HG02870 (cell line): ENCODE data around the gene KCNMA1.

Experiments
- ATAC-seq: cut with Tn5 transposase; IDR thresholded peaks from one replicate; pipeline ENCODE4 v1.9.1; 2021; ENCODE audit warnings: mild to moderate bottlenecking, moderate library complexity; ENCODE audit not compliant: unreplicated experiment

Gene KCNMA1

DNA sequence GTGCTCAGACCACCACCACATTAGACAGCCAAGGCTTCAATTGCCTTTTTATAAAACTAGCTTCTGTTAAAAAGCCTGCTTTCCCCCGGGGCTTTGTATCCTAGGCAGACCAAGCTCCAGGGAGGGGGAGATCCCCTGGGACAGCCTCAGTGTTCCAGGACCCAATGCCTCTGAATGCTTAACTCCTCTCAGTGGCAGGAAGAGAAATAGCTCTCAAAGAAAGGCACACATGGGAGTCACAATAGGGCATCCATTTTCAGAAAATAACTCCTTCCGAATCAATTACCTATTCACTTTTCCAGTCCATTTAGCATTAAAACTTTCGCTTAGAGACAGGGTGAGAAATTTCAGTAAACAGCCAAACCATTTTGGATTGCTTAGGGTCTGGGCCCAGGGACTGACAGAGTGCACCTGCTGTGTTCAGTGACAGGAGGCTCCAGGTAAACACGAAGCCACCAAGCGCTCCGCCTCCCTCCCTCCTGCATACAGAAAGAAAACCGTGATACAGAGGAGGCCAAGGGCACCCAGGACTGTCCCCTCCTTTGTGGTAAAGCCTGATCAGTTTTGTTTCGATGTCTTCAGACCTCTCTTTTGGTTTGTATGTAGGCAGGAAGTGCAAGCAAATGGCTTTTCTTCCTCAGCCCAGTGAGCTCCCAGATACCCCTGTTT is 599.7 kb downstream of the KCNMA1 start:
- ATAC-seq, result no peak

DNA sequence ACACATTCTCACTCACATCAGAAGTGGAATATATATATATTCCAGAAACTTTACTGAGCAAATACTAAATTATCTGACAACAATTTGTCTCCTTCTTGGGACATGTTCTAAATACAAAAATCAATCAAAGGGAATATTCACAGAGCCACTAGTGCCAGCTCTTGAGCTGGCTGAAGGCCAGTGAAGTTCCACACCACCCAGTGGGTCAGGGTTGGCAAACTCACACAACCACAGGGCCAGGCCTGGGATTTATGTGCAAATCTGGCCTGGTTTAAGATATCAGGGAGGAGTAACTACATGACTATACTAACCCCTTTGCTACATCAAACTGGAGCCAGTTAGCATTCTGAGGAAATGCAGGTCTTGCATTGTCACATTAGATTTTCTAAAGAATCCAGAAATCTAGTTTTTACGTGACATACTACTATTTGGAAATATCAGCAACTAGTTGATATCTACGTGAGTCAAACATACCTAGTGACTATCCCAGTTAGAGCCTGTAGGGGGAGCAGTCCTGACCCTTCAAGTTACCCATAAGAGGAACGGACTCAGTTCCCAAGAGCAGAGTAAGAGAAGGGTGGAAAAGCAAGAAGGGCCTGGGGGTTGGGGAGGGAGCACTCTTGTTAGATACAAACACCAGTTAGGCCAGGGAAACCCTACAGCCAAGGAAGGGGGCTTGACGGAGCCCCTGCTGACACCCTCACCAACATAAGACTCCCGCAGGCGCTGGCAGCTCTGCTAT is 600.4 kb downstream of the KCNMA1 start:
- no peak for ATAC-seq

DNA sequence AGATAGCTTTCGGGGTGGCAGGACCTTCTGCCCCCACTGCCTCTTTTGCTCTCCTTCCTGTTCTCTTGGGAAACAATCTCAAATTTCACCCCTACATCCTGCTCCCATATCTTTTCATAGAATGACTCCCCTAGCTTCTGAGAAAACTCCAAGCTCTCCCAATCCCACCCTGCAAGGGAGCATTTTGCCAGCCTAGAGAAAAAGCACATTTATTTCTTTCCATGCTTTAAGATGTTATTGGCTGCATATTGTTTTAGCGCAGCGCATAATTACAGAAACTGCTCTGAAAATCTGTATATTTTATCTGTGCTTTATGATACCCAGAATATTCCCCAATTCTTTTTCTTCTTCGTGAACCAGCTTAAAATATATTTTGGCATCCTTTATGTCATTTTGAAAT is 601.3 kb downstream of the KCNMA1 start:
- no peak for ATAC-seq

DNA sequence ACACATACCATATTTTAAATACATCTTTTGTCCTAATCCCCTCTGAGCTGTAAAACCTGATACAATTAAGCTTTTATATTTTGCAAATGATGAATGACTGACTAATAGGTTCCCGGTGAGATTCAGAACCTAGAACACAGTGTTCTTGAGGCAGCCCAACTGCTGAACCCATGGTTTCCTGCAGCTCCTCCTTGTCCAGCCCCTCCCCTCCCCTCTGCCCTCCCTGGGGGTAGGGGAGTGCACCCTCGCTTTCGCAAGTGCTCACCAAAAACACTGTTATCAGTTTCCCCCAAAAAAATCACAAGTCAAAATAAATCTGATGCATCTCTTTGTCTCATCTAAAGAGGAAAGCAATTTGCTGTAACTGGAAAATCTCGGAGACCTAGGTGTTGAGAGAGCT is 602.8 kb downstream of the KCNMA1 start:
- ATAC-seq, result no peak

DNA sequence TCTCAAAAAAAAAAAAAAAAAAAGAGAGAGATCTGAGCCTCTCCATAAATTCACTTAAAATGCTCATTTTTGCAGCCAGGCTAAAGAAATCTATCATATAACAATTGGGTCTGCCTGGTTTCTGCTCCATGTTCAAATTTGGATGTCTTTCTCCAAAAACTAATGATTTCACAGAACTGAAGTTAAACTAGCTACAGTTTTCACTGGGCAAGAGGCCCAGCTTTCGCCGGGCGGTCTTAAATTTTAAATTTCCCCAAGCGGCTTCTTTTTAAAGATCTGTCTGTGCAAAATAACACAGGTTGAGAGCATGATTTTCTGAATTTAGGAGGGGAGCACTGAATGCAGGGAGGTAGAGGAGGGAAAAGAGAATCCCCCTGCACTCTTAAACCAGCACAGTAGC is 603.4 kb downstream of the KCNMA1 start:
- ATAC-seq, result no peak

DNA sequence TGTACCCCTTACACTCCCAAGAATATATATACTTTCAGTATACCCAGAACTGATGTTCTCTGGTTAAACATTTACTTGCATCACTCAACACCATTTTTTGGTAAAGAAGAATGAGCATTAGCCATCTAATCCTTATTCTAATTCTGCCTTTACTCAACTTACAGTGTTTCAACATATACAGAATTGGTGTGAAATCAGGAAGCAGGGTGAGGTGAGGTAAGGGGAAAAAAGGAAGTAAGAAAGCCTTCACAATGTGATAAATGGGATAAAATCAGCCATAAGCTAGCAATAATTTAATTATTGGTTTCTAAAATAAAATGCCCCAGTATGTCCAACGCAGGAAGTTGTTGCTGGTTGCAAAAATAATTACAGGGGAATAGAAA is 605.4 kb downstream of the KCNMA1 start:
- no peak for ATAC-seq

DNA sequence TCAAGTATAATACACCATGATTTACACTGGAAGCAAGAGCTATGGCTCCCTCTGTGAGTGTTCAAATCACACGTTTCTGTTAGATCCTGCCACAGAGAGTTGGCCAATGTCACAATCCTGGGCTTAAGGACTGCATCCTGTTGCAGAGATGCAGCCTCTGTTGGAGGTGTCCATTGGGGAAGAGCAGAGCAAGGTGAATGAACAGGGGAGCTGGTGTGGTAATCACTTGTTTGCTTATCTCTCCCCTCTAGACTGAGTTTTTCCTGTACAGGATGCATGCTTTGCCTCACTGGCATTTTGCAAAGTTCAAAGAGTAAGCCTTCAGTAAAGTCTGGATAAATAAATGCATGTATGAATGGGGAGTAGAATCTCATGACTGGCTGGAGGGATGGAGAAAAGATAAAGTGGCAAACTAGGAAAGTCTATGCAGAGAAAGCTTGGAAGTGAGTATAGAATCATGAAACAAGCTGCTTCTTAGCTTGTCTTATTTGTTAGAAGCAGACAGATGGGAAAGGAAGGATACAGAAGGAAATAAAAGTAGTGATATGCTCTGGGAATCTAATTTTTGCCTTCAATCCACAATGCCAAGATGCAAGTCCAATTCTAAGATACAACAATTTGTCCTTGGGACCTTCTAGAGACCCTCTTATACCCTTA is 605.9 kb downstream of the KCNMA1 start:
- no peak for ATAC-seq

DNA sequence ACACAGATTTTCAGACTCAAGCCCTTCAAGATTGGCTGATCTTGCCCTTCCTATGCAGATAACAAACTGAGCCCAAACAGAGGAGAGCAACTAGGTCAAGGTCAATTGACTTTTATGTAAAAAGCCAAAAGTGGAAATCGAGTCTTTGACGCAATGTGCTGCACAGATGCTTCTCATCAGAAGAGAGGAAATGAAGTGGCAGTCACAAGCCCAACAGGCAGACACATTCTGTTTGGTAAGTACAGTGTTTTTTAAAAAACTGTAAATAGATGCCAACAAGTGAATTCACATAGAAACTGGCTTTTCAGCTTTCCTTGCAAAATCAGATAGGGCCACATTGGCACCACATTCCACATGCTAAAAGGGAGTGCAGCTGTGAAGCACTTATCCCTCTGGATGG is 606.6 kb downstream of the KCNMA1 start:
- no peak for ATAC-seq

DNA sequence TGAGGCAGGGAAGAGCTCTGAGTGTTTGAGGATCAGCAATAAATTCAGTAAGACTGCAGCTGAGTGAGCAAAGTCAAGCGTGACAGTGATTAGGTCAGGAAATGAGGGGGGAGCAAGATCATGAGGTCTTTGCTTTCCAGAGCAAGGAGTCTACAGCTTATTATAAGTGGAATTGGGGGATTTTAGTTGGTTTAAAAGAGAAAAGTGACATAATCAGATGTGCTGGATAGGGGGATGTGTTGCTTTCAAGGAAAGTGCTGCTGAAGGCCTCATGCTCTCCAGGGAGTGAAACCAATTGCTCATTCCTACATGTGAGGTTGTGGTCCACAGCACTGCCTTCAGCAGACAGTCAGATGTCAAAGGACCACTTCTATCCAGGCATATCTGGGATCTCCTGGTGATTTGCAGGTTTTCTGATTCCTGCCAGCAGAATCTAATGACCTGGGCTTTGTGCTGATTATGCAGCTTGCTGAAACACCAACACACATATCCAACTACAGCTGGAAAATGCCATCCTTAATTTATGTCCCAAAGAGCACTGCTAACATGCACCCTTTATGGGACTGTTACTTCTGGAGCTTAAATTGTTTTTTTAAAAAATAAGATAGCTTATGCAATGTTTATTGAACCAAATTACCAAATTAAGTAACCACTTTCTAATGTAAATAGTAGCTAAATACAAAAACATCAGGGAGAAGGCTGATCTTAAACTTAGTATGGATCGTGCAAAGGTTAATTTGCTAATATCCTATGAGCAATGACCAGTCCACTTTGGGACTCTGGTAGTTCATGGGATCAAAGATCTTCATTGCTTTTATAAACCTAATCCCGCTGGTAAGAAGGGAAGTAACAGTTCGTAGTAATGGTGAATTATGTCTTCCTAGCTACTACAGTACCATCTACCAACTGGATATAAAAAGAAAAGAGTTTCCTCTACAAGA is 607.6 kb downstream of the KCNMA1 start:
- no peak for ATAC-seq

DNA sequence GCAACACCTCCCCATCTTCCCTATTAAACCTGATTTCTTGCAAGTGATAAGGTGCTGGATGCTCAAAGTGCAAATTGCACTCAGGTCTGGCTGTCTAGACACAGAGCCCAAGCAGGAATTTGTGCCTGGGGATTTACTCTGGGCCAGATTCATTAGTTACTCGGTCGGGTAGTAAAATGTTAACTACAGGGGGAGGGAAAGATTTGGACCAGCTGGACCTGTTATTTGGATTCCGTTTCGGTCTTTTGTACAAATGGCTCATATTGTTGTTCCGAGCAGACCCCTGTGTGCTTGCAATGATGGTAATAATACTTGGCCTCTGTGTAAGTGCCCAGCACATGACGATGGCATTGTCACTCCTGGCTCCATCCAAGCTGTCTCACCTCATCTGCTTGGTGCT is 609.6 kb downstream of the KCNMA1 start:
- ATAC-seq, result no peak

DNA sequence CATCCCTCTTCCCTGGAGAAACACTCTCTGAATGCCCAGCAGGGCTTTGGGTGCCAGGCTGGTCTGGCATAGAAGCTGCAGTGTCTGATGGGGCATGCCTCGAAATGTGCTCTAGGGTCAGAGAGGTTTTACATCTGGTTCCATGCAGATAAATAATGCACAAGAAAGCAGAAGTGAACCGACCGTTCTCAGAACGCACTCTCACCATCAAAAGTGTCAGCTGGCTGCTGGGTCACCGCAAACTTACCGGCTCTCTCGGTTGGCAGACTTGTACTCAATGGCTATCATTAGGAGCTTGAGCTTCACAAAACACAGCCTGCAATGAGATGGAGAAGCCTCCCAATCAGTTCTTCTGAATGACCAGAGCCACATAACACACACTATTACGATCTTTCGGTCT is 610.0 kb downstream of the KCNMA1 start:
- ATAC-seq, result peak; percentile 90

DNA sequence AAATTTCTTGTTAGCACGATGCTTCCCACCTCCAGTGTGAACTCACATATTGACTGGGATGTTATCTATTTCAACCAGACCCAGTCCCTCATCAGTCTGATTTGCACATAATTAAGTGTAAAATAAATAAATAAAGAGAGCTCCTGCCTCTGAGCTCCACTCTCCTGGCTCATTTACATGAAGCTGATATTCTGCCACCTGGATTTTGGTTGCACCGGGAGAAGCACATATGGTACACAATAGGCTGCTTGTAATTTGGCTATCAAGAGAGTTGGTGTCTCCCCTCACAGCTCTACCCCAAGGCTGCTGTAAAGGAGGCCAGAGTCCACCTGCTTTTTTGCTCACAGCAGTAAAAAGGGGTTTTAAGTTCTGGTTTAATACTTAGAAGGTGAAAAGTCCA is 610.5 kb downstream of the KCNMA1 start:
- ATAC-seq, result no peak

DNA sequence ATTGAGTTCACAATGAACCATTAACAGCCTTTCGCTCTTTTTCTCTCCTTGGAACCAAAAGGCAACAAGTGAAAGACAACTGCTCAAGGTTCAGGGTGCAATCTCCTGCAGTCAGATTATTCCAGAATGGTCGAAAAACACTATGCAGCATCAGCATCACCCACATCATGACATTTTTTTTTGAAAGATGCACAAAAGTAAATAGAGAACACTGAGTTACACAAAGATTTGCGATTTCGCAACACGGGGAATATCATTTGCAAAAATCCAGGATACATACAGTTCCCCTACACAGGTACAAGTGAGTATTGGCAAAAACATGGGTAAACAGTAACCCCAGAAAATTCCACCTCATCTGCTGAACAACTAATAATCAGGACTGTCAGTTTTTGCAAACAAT is 611.5 kb downstream of the KCNMA1 start:
- ATAC-seq, result no peak

DNA sequence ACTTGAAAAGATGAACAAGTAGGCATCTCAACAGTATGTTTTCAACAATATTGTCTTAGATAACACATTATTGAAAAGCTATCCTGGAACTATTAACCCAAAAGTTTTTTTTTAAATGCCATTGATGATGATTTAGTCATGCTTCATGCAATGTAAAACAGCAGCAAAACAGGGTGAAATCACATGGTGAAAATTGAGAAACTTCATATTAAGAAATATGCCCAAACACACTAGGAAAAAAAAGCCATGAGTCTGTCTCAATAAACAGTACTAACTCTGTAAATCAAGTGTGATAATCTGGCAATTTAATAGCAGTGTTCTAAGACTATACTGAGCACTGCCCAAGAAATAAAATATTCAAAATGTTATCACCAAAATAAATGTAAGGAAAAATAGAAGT is 613.1 kb downstream of the KCNMA1 start:
- ATAC-seq, result no peak

DNA sequence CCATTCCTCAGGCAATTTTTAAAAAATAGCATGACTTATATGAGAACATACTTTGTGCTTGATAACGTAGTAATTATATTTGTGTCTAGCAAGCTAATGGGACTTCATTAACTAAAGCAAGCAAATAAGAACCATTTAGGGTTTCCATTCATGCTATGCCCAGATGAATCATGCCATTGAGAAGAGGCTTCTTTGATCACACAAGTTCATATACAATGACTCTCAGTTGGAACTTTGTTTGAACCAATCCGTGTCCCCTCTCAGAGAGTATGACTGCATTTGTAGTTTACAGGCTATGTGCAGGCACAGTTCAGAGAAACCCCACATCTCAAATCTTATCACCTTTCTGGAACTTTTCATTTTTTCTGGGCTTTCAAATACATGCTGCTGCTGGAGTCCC is 614.2 kb downstream of the KCNMA1 start:
- ATAC-seq, result no peak

DNA sequence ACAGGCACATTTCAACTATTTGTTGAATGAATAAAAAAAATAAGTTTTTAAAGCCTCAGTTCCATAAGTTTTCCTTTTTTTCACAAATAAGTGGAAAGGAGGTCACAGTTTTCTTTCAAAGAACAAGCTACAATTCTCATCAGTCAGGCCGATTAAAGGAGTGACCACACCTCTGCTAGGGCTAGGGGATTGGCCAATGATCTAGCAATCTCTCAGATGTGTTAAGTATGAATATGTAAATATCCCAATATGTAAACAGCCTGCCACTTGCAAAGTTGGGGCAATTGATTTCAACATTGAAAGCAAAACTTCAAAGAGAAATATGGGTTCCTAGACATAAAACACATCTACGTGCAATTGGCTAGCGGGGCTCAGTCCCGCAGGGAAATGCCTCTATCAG is 614.9 kb downstream of the KCNMA1 start:
- no peak for ATAC-seq

DNA sequence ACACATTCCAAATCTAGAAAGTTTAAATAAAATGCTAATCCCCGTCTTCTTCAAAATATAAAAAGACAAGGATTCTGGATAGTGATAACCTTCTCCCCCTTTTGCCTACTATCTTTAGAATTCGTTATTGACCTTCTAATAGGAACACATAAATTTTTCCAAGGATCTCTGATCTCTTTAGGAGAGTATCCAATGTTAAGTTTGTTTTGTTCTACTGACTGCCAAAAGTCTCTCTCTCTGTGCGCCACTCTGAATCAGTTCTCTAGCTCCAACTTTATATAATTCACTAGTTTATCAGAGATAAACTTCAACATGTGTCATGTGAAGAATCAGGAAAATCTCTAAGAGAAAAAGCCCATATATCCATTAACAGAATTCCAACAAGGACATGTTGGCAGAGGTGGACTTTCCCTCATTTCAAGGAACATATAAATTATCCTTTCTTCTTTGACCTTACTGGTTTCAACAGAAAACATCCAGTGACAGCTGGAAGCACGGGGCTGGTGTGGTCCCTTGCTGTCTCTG is 615.6 kb downstream of the KCNMA1 start:
- ATAC-seq, result no peak

DNA sequence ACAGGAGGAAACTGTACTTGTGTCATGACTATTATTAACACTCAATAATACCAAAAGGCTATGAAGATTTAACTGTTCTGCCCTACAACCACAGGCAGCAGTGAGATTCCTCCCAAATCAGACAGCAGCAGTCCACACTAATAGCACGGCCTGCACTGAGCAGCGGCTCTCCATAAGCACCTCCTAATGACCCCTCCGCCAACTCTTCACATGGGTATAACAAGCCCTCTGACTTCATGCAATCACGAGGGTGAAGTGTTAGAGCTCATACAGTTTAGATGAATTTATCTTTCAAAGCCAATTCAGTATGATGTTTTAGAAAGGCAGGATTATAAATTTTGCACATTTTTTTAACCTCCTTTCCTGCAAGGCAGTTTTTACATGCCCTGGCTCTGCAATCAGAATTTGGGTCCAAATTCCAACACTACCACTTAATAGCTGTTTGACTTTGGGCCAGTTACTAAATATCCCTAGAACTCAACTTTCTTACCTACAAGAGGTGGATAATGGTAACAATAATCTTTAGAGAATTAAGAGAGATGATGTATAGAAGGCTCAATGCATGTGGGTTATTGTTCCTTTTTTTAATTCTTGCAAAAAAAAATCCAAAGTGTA is 617.1 kb downstream of the KCNMA1 start:
- no peak for ATAC-seq

DNA sequence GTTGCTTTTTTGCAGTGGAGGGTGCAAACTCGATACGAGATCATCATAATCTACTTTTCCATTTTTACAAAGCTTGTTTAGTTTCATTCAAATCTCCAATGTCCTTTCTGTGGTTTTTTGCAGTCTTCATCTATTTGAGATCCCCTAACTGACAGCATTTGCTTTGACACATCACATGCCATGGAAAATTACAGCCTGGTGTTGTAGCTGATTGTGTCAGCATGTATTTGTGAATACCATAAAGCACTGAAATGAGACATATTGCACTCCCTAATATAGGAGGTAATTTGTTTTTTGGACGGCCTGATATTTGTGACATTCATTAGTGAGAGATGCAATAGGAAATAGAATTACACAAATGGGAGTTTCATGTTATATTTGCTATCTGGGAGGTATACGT is 620.8 kb downstream of the KCNMA1 start:
- no peak for ATAC-seq

DNA sequence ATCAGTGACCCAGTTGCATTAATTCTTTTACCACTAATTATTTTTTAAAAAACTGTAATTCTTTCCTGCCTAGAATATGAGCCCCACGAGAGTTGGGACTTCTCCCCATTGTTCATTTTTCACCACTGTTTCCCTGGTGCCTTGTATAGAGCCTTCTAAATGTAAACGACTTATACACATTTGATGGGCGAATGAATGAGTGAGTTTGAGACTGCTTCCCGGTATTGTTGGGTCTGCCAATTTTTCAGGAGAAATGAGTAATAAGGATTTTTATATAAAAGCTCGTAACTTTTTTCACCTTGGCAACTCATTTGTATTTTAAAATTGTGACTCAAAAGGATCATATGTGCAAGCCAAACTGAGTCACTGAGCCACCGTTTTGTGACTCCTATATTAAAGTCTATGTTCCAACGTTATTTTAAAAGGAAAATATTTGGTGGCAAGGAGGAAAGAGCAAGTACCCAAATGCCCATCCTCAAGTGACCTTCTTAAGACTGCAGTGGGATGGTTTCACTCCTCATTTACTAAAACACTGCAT is 621.3 kb downstream of the KCNMA1 start:
- no peak for ATAC-seq
